GM19438 (cell line): ENCODE data around the gene CT45A6.
"Not testable (repeated sequence)": the region's sequence is repeated elsewhere in the genome, so short reads cannot be mapped to it uniquely, and the experiment has no call there.

Experiments
- ATAC-seq: cut with Tn5 transposase; IDR thresholded peaks from one replicate; pipeline ENCODE4 v1.9.1; 2021; ENCODE audit warnings: low read depth; ENCODE audit not compliant: unreplicated experiment

The CT45A6 gene, protein sequence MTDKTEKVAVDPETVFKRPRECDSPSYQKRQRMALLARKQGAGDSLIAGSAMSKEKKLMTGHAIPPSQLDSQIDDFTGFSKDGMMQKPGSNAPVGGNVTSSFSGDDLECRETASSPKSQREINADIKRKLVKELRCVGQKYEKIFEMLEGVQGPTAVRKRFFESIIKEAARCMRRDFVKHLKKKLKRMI

DNA sequence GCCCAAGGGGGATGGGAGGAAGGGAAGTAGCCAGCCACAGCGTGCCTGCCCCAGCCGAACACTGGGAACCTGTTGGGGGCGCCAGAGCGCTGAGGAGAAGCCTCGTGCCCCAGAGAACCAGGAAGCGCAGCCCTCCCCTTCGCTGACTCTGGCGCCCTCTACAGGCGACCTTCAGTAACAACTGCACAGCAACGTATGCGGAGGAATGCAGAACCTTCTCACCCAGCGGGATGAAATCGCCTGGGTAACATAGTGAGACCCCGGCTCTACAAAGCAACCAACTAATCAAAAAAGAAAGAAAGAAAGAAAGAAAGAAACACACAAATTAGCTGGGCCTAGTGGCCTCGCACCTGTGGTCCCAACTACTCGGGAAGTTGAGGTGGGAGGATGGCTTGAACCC lies at the start of gene CT45A6:
Gene CT45A6, minus strand, starts transcription at position 101 of the 400 bp plus-strand sequence. CDS start 3,794 bp downstream, outside the sequence.
- ATAC-seq, result not testable (repeated sequence)

DNA sequence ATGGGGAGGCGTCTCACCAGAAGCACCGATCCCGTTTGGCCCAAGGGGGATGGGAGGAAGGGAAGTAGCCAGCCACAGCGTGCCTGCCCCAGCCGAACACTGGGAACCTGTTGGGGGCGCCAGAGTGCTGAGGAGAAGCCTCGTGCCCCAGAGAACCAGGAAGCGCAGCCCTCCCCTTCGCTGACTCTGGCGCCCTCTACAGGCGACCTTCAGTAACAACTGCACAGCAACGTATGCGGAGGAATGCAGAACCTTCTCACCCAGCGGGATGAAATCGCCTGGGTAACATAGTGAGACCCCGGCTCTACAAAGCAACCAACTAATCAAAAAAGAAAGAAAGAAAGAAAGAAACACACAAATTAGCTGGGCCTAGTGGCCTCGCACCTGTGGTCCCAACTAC lies 34.6 kb upstream of the CT45A6 start, which contains the start of gene CT45A7:
Gene CT45A7, minus strand, starts transcription at position 101 of the 400 bp plus-strand sequence. CDS start 3,747 bp downstream, outside the sequence.
- not testable (repeated sequence) for ATAC-seq

DNA sequence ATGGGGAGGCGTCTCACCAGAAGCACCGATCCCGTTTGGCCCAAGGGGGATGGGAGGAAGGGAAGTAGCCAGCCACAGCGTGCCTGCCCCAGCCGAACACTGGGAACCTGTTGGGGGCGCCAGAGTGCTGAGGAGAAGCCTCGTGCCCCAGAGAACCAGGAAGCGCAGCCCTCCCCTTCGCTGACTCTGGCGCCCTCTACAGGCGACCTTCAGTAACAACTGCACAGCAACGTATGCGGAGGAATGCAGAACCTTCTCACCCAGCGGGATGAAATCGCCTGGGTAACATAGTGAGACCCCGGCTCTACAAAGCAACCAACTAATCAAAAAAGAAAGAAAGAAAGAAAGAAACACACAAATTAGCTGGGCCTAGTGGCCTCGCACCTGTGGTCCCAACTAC lies 17.3 kb upstream of the CT45A6 start, which contains the start of gene CT45A2:
Gene CT45A2, minus strand, starts transcription at position 101 of the 400 bp plus-strand sequence. CDS start 3,747 bp downstream, outside the sequence.
- ATAC-seq, result not testable (repeated sequence)

DNA sequence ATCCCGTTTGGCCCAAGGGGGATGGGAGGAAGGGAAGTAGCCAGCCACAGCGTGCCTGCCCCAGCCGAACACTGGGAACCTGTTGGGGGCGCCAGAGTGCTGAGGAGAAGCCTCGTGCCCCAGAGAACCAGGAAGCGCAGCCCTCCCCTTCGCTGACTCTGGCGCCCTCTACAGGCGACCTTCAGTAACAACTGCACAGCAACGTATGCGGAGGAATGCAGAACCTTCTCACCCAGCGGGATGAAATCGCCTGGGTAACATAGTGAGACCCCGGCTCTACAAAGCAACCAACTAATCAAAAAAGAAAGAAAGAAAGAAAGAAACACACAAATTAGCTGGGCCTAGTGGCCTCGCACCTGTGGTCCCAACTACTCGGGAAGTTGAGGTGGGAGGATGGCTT lies 17.2 kb downstream of the CT45A6 start, which contains the start of gene CT45A5:
Gene CT45A5, minus strand, starts transcription at position 101 of the 400 bp plus-strand sequence. CDS start 3,774 bp downstream, outside the sequence.
- not testable (repeated sequence) for ATAC-seq

DNA sequence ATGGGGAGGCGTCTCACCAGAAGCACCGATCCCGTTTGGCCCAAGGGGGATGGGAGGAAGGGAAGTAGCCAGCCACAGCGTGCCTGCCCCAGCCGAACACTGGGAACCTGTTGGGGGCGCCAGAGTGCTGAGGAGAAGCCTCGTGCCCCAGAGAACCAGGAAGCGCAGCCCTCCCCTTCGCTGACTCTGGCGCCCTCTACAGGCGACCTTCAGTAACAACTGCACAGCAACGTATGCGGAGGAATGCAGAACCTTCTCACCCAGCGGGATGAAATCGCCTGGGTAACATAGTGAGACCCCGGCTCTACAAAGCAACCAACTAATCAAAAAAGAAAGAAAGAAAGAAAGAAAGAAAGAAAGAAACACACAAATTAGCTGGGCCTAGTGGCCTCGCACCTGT lies 34.5 kb downstream of the CT45A6 start, which contains the start of gene CT45A3:
Gene CT45A3, minus strand, starts transcription at position 101 of the 400 bp plus-strand sequence. CDS start 3,747 bp downstream, outside the sequence.
- not testable (repeated sequence) for ATAC-seq

DNA sequence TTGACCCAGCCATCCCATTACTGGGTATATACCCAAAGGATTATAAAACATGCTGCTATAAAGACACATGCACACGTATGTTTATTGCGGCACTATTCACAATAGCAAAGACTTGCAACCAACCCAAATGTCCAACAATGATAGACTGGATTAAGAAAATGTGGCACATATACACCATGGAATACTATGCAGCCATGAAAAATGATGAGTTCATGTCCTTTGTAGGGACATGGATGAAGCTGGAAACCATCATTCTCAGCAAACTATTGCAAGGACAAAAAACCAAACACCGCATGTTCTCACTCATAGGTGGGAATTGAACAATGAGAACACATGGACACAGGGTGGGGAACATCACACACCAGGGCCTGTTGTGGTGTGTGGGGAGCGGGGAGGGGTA lies 57.8 kb downstream of the CT45A6 start:
- not testable (repeated sequence) for ATAC-seq
